ENCODE measurements around the gene RASGRP1. TPM values are rescaled to one million over a fixed set of nuclear protein-coding genes. Genes with fewer than 3 reads are reported as not detected.
A peak's percentile ranks its signal among the peaks of the same experiment; 100 is the strongest.

RASGRP1 gene
- total RNA-seq, 4 donors from 2014 or later, result 0.79 to 6.2 (median 1.9) TPM

DNA sequence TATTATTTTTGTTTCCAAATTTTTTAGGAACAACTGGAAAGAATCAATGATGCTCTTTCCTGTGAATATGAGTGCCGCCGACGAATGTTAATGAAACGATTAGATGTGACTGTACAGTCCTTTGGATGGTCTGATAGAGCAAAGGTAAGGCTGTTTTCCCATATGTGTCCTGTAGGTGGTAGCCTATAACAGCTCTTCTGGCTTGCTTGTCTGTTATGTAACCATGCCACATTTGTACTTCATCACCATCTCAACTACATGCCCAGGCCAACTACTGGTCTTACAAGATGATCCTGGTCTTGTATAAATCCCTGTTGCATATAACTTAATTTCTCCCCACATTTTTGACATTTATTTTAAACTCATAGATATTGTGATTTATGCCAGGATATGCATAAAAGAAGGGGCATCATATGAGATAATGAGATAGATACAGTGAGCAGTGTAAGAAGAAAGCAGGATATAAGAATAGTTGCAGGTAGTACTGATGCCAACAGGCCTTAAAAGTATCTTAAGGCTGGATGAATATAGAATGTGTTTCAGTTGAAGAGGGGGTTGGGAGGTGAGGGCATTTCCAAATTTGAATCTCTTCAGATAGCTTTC, 90.4 kb downstream of the RASGRP1 start:
- ATAC-seq (ENCODE audit: low FRiP score) (peak; percentile 93), DNase-seq (ENCODE audit: low spot score) (no peak)
- TF ChIP-seq, protein P1, sequence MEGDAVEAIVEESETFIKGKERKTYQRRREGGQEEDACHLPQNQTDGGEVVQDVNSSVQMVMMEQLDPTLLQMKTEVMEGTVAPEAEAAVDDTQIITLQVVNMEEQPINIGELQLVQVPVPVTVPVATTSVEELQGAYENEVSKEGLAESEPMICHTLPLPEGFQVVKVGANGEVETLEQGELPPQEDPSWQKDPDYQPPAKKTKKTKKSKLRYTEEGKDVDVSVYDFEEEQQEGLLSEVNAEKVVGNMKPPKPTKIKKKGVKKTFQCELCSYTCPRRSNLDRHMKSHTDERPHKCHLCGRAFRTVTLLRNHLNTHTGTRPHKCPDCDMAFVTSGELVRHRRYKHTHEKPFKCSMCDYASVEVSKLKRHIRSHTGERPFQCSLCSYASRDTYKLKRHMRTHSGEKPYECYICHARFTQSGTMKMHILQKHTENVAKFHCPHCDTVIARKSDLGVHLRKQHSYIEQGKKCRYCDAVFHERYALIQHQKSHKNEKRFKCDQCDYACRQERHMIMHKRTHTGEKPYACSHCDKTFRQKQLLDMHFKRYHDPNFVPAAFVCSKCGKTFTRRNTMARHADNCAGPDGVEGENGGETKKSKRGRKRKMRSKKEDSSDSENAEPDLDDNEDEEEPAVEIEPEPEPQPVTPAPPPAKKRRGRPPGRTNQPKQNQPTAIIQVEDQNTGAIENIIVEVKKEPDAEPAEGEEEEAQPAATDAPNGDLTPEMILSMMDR (IDR thresholded peaks at IDR 0.05), result peak in 1 of 3 donors; percentile 47

DNA sequence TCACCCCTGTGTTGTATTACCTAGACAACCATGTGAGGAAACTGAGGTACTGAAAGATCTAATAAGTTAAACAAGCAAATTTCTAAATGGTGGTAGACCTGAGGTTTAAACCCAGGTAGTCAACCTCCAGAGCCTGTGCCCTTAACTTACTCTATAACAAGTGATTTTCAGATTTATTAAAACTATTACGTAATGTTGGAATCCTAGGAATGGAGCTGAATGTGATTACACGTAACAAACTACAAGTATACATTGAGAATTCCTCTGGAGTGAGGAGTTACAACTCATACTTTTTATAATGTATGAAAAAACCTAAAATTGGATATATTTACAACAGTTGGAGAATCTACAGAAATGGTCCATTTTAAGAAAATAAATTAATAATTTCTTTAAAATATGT, 92.6 kb downstream of the RASGRP1 start:
- TF ChIP-seq, protein P1 (IDR thresholded peaks at IDR 0.05), result no peak
- no peak for DNase-seq (ENCODE audit: low spot score)
- ATAC-seq (ENCODE audit: low FRiP score), result no peak

DNA sequence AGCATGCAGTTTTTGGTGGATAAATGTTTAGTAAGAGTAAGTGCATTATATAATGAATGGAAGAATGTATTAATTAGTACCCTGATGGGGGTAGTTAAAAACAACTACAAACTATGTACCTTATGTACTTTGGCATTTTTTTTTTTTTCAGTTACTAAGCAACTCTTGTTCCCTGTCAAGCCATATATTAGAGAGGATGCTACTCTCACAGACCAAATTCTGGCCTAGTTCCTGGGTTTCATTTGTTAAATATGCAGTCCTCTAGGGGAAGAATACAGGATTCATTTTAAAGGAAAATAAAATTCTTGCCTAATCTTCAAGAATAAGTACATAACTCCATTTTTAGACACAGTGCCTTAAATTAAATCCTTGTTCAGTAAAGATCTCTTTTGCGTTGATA, 93.8 kb downstream of the RASGRP1 start:
- ATAC-seq (ENCODE audit: low FRiP score), result no peak
- no peak for DNase-seq (ENCODE audit: low spot score)
- TF ChIP-seq, protein P1 (IDR thresholded peaks at IDR 0.05), result no peak

DNA sequence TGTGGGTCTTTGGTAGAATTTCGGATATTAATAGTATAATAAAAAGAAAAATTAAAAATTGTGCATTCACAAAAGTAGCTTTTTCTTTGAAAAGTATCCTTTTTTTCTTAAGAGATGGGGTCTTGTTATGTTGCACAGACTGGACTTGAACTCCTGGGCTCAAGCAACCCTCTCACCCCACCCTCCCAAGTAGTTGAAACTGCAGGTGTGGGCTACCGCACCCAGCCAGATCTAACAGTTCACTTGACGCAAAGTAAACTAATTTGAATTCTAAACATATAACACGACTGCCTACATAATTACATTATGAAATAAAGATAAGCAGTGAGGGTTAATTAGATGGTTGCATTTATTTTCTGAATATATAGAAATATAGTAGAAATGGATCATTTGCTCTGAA, 99.9 kb downstream of the RASGRP1 start:
- DNase-seq (ENCODE audit: low spot score), result no peak
- ATAC-seq (ENCODE audit: low FRiP score), result no peak
- TF ChIP-seq, protein P1 (IDR thresholded peaks at IDR 0.05), result no peak

DNA sequence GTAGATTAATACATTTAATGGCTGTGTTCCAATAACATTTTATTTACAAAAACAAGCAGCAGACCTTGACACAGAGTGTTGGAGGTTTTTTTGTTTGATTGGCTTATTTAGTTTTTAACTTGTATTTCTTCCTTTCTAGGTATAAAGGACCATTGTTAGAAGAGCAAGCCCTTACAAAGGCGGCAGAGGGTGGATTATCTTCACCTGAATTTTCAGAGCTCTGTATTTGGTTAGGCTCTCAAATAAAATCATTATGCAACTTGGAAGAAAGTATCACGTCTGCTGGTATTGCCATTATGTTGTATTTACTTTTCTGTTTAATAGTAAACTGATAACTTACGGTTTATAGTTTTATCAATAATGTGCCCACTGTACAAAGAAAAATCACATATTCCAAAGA, 100.7 kb downstream of the RASGRP1 start:
- ATAC-seq (ENCODE audit: low FRiP score), result no peak
- TF ChIP-seq, protein P1 (IDR thresholded peaks at IDR 0.05), result no peak
- DNase-seq (ENCODE audit: low spot score), result no peak

DNA sequence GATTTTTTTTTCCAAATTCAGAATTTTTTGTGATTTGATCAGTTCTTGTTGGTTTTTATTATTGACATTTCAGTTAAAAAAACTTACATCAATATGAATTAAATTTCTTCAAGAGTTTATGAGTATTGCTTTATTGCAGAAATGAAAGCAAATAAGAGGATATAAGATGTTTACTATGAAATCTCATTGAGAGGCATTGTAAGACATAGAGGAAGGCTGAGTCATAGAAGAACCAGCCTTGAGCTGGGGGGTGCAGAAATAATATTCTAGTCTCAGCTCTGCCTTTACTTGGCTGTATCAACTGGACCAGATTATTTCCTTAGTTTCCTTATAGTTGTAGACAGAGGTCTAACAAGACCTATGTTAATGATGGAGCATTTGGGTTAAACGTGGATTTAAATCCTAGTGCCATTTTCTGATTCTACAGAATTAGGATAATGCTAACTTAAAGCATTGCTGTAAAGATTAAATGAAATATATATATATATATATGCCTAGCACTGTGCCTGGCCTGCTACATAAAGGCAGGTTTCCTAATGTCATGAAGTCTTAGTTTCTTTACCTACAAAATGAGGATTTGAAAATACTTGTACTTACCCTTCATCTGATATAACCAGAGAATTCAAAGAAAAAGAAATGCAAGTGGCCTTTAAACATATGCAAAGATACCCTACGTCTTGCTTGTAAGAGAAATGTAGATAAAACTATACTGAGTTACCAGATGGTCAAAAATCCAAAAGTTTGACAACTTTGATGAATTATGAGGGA, 103.4 kb downstream of the RASGRP1 start:
- no peak for ATAC-seq (ENCODE audit: low FRiP score)
- DNase-seq (ENCODE audit: low spot score), result no peak
- TF ChIP-seq, protein P1 (IDR thresholded peaks at IDR 0.05), result no peak

DNA sequence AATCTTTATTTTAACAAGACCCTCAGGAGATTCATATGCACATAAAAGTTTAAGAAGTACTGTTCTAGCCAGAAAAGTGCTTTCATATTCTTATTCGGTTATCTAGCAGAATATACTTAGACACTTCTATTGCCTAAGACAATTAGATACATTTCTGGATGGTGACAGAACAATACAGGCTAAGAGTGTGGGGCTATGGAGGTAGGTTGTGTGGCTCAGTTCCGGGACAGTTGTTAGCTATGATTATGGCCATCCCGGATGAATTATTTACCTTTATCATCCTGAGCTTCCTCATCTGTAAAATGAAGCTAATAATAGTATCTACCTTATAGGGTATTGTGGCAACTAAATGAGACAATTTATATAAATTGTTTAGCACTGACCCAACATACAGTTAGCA, 104.1 kb downstream of the RASGRP1 start:
- ATAC-seq (ENCODE audit: low FRiP score) (no peak), DNase-seq (ENCODE audit: low spot score) (no peak)
- TF ChIP-seq, protein P1 (IDR thresholded peaks at IDR 0.05), result no peak
